ENCODE data around the gene TBC1D32.
"Not testable (repeated sequence)": the region's sequence is repeated elsewhere in the genome, so short reads cannot be mapped to it uniquely, and the experiment has no call there.

TBC1D32 gene

DNA sequence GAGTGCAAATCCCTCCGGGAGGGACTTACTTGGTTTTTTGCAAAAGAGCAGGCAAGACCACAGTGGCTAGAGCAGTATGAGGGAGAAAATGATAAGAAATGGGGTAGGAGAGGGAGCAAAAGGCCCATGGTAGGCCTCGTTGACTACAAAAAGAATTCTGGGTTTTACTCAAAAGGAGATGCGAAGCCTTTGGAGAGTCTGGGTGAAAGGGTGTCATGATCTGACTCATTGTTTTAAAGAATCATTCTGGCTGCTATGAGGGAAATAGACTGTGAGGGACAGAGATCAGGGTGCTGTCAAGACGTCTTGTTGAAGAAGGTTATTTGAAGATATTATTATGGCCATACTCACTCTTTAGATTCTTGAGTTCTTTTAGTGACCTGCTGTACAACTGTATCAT, 13.0 kb downstream of the TBC1D32 start:
- no peaks in the 10 kb centered on the region for H3K9me3 ChIP-seq (ENCODE audit: control insufficient read depth, low read length)
- no peaks in the 10 kb centered on the region for H3K36me3 ChIP-seq (ENCODE audit: control insufficient read depth, insufficient read depth, low read length)
- WGBS, 2 experiments (ENCODE audit: insufficient coverage in 2 of 2): 85 to 88% methylated on average over 3 of the region's 4 CpGs
- H3K4me3 ChIP-seq (ENCODE audit: extremely low read depth, insufficient read depth, low read length, poor library complexity, severe bottlenecking): no peak overlapping the region
- no peaks in the 10 kb centered on the region for H3K4me1 ChIP-seq (ENCODE audit: control insufficient read depth, insufficient read depth, low read length, poor library complexity, severe bottlenecking)
- no peak overlapping the region for H3K27ac ChIP-seq (ENCODE audit: low read depth, low read length, severe bottlenecking)

DNA sequence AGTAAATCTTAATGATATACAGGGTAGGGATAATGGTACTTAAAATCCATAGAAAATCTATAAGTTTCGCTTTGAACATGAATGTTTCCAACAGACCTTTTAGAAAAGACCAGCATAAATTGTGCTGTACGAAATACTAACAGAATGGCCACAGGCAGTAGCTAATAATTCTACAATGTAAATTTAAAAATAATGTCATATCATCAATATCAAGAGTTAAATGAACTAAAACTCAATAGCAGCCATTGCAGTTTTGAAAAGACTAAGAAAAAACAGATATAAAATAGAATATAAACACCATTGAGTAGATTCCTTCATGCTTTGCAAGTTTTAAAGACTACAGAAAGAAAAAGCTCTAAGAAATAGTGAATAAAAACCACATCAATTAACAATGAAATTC, 14.7 kb downstream of the TBC1D32 start:
- Histone ChIP-seq H3K4me1 (ENCODE audit: control insufficient read depth, insufficient read depth, low read length, poor library complexity, severe bottlenecking) (no peaks in the 10 kb centered on the region), H3K4me3 (ENCODE audit: extremely low read depth, insufficient read depth, low read length, poor library complexity, severe bottlenecking) (no peak overlapping the region), H3K36me3 (ENCODE audit: control insufficient read depth, insufficient read depth, low read length) (no peaks in the 10 kb centered on the region), H3K9me3 (ENCODE audit: control insufficient read depth, low read length) (no peaks in the 10 kb centered on the region), H3K27ac (ENCODE audit: low read depth, low read length, severe bottlenecking) (no peak overlapping the region)
- WGBS, 2 experiments (ENCODE audit: insufficient coverage in 2 of 2): 100% methylated on average over 1 of the region's 2 CpGs; no CpG with 5 or more reads in 1 of the 2 experiments

DNA sequence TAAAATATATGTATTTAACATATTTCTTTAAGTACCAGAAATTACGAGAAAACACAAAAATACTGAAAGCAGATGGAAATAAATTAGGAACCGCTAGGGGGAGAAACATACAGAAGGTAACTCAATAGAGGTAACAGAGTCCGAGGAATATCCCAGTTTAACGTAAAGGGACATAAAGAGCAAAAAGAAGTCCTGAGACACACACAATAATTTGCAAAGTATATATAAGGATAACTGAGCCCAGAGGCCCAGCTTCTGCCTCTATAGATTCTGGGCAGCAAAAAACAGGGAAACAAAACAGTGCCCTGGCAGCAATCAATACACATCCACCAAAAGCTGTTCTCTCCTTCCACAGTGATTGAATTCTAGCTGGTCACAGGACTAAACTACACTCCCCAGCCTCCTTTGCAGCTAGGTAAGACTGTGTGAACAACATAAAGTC, 15.1 kb downstream of the TBC1D32 start:
- WGBS, 2 experiments (ENCODE audit: insufficient coverage in 2 of 2): no CpG with 5 or more reads among the region's 4 CpGs

DNA sequence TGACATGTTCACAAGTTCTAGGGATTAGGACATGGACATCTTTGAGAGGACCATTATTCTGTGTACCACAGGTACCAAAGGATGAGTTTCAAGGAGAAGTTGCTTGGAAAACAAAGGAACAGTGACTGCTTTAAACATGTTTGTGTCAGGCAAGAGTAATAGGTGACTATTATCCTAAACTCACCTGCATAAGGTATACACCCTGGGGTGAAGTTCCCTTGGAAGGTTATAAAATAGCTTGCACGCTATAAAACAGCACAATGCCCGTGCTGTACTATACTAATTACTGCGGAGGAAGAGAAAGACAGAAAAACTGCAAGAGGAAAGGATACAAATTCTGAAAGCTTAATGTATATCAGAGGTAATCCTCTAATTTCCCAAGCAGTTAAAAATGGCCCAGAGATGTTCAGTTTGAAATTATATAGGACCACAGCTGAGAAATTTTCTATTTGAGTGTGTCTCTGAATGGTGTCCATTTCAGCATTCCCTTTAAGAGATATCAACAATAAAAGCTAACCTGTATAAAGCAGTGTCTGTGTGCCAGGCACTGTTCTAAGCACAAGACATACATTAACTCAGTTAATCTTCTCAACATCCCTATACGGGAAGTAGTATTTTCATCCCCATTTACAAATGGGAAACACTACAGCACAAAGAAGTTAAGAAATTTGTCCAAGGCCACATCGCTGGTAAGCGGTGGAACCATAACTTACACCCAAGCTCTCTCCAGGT, 19.7 kb downstream of the TBC1D32 start:
- no peaks in the 10 kb centered on the region for H3K9me3 ChIP-seq (ENCODE audit: control insufficient read depth, low read length)
- no peak overlapping the region for H3K27ac ChIP-seq (ENCODE audit: low read depth, low read length, severe bottlenecking)
- no peaks in the 10 kb centered on the region for H3K4me1 ChIP-seq (ENCODE audit: control insufficient read depth, insufficient read depth, low read length, poor library complexity, severe bottlenecking)
- H3K4me3 ChIP-seq (ENCODE audit: extremely low read depth, insufficient read depth, low read length, poor library complexity, severe bottlenecking): no peak overlapping the region
- WGBS, 2 experiments (ENCODE audit: insufficient coverage in 2 of 2): 71 to 100% methylated on average over 1 to 3 of the region's 6 CpGs
- H3K36me3 ChIP-seq (ENCODE audit: control insufficient read depth, insufficient read depth, low read length): no peaks in the 10 kb centered on the region

More for the DNA sequence above, 15.1 kb downstream of the TBC1D32 start:
- Histone ChIP-seq H3K36me3 (ENCODE audit: control insufficient read depth, insufficient read depth, low read length) (no peaks in the 10 kb centered on the region), H3K27ac (ENCODE audit: low read depth, low read length, severe bottlenecking) (no peak overlapping the region), H3K4me3 (ENCODE audit: extremely low read depth, insufficient read depth, low read length, poor library complexity, severe bottlenecking) (no peak overlapping the region), H3K9me3 (ENCODE audit: control insufficient read depth, low read length) (no peaks in the 10 kb centered on the region), H3K4me1 (ENCODE audit: control insufficient read depth, insufficient read depth, low read length, poor library complexity, severe bottlenecking) (no peaks in the 10 kb centered on the region)

DNA sequence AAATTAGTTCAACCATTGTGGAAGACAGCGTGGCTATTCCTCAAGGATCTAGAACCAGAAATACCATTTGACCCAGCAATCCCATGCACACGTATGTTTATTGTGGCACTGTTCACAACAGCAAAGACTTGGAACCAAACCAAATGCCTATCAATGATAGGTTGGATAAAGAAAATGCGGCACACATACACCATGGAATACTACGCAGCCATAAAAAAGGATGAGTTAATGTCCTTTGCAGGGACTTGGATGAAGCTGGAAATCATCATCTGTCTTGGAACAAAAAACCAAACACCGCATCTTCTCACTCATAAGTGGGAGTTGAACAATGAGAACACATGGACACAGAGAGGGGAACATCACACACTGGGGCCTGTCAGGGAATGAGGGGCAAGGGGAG, 22.5 kb downstream of the TBC1D32 start:
- not testable (repeated sequence) for H3K36me3 ChIP-seq (ENCODE audit: control insufficient read depth, insufficient read depth, low read length); H3K27ac ChIP-seq (ENCODE audit: low read depth, low read length, severe bottlenecking); H3K4me1 ChIP-seq (ENCODE audit: control insufficient read depth, insufficient read depth, low read length, poor library complexity, severe bottlenecking); H3K4me3 ChIP-seq (ENCODE audit: extremely low read depth, insufficient read depth, low read length, poor library complexity, severe bottlenecking); H3K9me3 ChIP-seq (ENCODE audit: control insufficient read depth, low read length)
- WGBS, 2 experiments (ENCODE audit: insufficient coverage in 2 of 2): 80 to 96% methylated on average over 2 to 4 of the region's 5 CpGs

DNA sequence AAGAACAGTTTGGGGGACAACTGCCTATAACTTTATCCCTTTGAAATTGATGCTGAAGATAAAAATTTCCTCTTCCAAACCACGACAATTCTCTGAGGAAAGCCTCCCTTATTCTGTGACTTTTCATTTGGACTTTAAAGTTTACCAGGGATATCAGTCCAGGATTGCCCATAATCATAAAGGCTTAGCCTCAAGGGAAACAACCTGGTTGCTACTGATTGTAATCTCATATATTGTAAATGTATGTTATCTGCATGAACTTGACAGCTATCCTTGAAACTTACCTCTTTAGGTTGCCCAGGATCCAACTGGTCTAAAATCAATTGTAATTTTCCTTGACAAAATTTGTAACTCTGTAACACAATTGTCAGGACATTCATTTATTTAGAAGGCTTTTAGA, 23.8 kb downstream of the TBC1D32 start:
- H3K9me3 ChIP-seq (ENCODE audit: control insufficient read depth, low read length): no peaks in the 10 kb centered on the region
- WGBS, 2 experiments (ENCODE audit: insufficient coverage in 2 of 2): no CpG with 5 or more reads among the region's 1 CpG
- no peak overlapping the region for H3K27ac ChIP-seq (ENCODE audit: low read depth, low read length, severe bottlenecking)

DNA sequence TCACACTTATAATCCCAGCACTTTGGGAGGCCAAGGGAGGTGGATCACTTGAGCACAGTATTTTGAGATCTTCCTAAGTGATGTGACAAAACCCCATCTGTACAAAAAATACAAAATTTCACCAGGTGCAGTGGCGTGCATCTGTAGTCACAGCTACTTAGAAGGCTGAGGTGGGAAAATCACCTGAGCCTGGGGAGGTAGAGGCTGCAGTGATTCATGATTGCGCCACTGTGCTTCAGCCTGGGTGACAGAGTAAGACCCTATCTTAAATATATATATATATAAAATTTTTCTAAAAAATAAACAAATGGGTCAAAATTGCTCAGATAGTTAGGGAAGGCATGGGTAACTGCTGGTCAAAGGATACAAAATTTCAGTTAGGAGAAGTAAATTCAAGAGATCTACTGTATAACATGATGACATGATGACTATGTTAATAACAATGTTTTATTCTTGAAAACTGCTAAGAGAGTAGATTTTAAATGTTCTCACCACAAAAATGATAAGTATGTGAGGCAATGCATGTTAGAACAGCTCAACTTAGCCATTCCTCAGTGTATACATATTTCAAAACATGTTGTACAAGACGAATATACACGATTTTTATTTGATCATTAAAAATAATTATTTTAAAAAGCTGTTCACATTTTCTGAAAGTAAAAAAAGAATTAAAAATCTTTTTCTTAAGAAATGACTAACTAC, 24.4 kb downstream of the TBC1D32 start:
- Histone ChIP-seq H3K36me3 (ENCODE audit: control insufficient read depth, insufficient read depth, low read length) (no peaks in the 10 kb centered on the region), H3K4me1 (ENCODE audit: control insufficient read depth, insufficient read depth, low read length, poor library complexity, severe bottlenecking) (no peaks in the 10 kb centered on the region), H3K4me3 (ENCODE audit: extremely low read depth, insufficient read depth, low read length, poor library complexity, severe bottlenecking) (no peak overlapping the region), H3K27ac (ENCODE audit: low read depth, low read length, severe bottlenecking) (no peak overlapping the region), H3K9me3 (ENCODE audit: control insufficient read depth, low read length) (no peaks in the 10 kb centered on the region)
- WGBS, 2 experiments (ENCODE audit: insufficient coverage in 2 of 2): 80% methylated on average over 1 of the region's 4 CpGs; no CpG with 5 or more reads in 1 of the 2 experiments

More for the DNA sequence above, 23.8 kb downstream of the TBC1D32 start:
- H3K4me3 ChIP-seq (ENCODE audit: extremely low read depth, insufficient read depth, low read length, poor library complexity, severe bottlenecking): no peak overlapping the region
- H3K36me3 ChIP-seq (ENCODE audit: control insufficient read depth, insufficient read depth, low read length): no peaks in the 10 kb centered on the region
- H3K4me1 ChIP-seq (ENCODE audit: control insufficient read depth, insufficient read depth, low read length, poor library complexity, severe bottlenecking): no peaks in the 10 kb centered on the region

DNA sequence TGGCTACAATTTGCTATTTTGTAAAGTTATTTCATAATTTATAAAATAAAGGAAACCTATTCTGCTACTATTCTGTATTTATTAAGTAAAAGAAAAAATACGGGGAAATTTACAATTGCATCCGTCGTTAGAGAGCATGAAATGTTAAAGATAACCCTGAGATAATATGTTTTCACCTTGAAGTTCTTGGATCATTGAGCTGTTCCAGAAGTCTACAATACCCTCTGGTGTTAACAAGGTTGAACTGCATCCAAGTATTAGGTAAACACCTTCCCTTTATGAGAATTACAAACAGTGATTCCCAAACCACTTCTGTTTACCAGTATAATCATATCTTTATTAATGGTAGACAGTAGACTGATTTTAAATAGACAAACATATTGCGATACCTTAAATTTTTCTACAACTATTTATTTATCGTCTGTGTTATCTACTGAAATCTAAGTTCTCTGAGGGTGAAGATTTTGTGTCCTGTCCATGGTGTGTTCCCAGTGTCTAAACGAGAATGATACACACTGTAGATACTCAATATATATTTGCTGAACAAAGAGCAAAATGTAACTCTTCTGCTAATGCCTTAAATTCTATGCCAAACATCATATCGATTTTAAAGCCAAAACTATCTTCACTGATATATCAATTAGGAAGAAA, 28.2 kb downstream of the TBC1D32 start:
- WGBS, 2 experiments (ENCODE audit: insufficient coverage in 2 of 2): no CpG with 5 or more reads among the region's 7 CpGs
- Histone ChIP-seq H3K27ac (ENCODE audit: low read depth, low read length, severe bottlenecking) (no peak overlapping the region), H3K4me1 (ENCODE audit: control insufficient read depth, insufficient read depth, low read length, poor library complexity, severe bottlenecking) (no peaks in the 10 kb centered on the region), H3K9me3 (ENCODE audit: control insufficient read depth, low read length) (no peaks in the 10 kb centered on the region), H3K4me3 (ENCODE audit: extremely low read depth, insufficient read depth, low read length, poor library complexity, severe bottlenecking) (no peak overlapping the region), H3K36me3 (ENCODE audit: control insufficient read depth, insufficient read depth, low read length) (no peaks in the 10 kb centered on the region)

DNA sequence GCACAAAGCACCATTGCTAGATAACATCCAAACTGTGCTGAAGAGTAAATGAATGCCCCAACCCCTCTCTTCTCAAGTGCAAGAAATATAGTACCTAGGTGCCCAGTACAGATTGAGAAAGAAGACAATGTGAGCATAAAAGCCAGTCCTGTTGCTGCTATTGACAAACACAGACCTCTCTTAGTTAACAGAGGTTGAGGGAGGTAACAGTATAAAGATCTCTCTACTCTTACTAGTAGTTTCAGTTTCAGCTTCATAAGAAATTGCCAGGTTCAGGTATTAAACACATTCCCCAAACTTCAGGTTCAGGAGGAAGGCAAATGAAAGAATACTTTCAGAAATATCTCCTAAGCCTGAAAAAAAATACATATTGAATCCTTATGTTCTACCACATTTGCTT, 31.4 kb downstream of the TBC1D32 start:
- Histone ChIP-seq H3K4me1 (ENCODE audit: control insufficient read depth, insufficient read depth, low read length, poor library complexity, severe bottlenecking) (no peaks in the 10 kb centered on the region), H3K9me3 (ENCODE audit: control insufficient read depth, low read length) (no peaks in the 10 kb centered on the region), H3K4me3 (ENCODE audit: extremely low read depth, insufficient read depth, low read length, poor library complexity, severe bottlenecking) (no peak overlapping the region), H3K36me3 (ENCODE audit: control insufficient read depth, insufficient read depth, low read length) (no peaks in the 10 kb centered on the region), H3K27ac (ENCODE audit: low read depth, low read length, severe bottlenecking) (no peak overlapping the region)

DNA sequence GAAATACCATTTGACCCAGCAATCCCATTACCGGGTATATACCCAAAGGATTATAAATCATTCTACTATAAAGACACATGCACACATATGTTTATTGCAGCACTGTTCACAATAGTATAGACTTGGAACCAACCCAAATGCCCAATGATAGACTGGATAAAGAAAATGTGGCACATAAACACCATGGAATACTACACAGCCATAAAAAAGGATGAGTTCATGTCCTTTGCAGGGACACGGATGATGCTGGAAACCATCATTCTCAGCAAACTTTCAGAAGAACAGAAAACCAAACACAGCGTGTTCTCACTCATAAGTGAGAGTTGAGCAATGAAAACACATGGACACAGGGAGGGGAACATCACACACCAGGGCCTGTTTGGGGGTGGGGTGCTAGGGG, 33.1 kb downstream of the TBC1D32 start:
- not testable (repeated sequence) for H3K27ac ChIP-seq (ENCODE audit: low read depth, low read length, severe bottlenecking); H3K4me3 ChIP-seq (ENCODE audit: extremely low read depth, insufficient read depth, low read length, poor library complexity, severe bottlenecking); H3K9me3 ChIP-seq (ENCODE audit: control insufficient read depth, low read length); H3K4me1 ChIP-seq (ENCODE audit: control insufficient read depth, insufficient read depth, low read length, poor library complexity, severe bottlenecking); H3K36me3 ChIP-seq (ENCODE audit: control insufficient read depth, insufficient read depth, low read length)
- WGBS, 2 experiments (ENCODE audit: insufficient coverage in 2 of 2): 80 to 90% methylated on average over 1 to 2 of the region's 3 CpGs

DNA sequence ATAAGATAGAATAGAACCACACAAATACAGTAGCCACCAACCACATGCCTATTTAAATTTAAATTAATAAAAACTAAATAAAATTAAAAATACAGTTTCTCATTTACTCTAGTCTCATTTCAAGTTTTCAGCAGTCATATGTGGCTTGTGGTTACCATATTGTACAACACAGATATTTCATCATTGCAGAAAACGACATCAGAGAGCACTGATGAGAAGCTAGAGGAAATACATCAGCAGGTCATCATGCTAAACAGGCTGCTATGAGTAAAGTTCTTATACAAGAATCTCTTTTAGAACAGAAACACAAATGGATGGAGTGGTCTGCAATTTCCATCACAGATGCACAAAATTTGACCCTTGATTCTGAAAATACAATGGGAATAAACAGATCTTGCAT, 36.6 kb downstream of the TBC1D32 start:
- Histone ChIP-seq H3K27ac (ENCODE audit: low read depth, low read length, severe bottlenecking) (no peak overlapping the region), H3K4me3 (ENCODE audit: extremely low read depth, insufficient read depth, low read length, poor library complexity, severe bottlenecking) (no peak overlapping the region), H3K9me3 (ENCODE audit: control insufficient read depth, low read length) (no peaks in the 10 kb centered on the region), H3K4me1 (ENCODE audit: control insufficient read depth, insufficient read depth, low read length, poor library complexity, severe bottlenecking) (no peaks in the 10 kb centered on the region), H3K36me3 (ENCODE audit: control insufficient read depth, insufficient read depth, low read length) (no peaks in the 10 kb centered on the region)
- WGBS, 2 experiments (ENCODE audit: insufficient coverage in 2 of 2): no CpG with 5 or more reads among the region's 1 CpG
